ENCODE data around the gene NUCKS1. TPM values are rescaled to one million over a fixed set of nuclear protein-coding genes. Genes with fewer than 3 reads are reported as not detected.

The NUCKS1 gene
- total and polyA plus RNA-seq, 2 of the 13 experiments (the other 11 are each of a cell fraction or from before 2014, with no cell fraction given) = 35.5 to 117 TPM

- peak; percentile 48 for DNase-seq (ENCODE audit: low spot score)
- Histone ChIP-seq H3K4me3 (replicated peaks in 1 of 3; ENCODE audit: insufficient read depth in 1 of 3, low read depth in 2 of 3, low read length in 3 of 3) (no peak overlapping the region; a peak in 1 of 6 replicates), H3K4me1 (ENCODE audit: insufficient read depth, low read length) (peaks cover 78% of the 10 kb centered on the region), H4K20me1 (ENCODE audit: insufficient read depth, low read length) (no peaks in the 10 kb centered on the region), H2AFZ (ENCODE audit: low read length) (no peak overlapping the region), H3K27ac (ENCODE audit: extremely low read length, insufficient read depth, low read length) (peak overlapping the region; percentile 53), H3K9ac (ENCODE audit: insufficient read depth, low read depth, low read length) (no peak overlapping the region), H3K27me3 (ENCODE audit: control insufficient read depth in 1 of 2, insufficient read depth in 2 of 2, low read length in 2 of 2) (no peaks in the 10 kb centered on the region), H3K36me3 (replicated peaks in 1 of 2; ENCODE audit: control insufficient read depth in 1 of 2, insufficient read depth in 2 of 2, low read length in 2 of 2) (no peaks in the 10 kb centered on the region), H3K79me2 (ENCODE audit: insufficient read depth, low read length) (no peaks in the 10 kb centered on the region), H3K4me2 (ENCODE audit: low read depth, low read length) (peak overlapping the region; percentile 28), H3K9me3 (ENCODE audit: low read length) (no peaks in the 10 kb centered on the region)
- CTCF ChIA-PET (ENCODE audit: low intra/inter-chr PET ratio, low total read pairs) = interaction anchor here (1.2 to 4.4 kb wide), 3 partner anchors 45 to 118 kb away, joined by 3 to 83 read pairs (median 7); no protein-coding TSS in a partner anchor
- no TSS peak for BruUV-seq (replicated peaks)
- WGBS (ENCODE audit: low lambda C conversion rate) = 0% methylated on average over 2 of the region's 2 CpGs
- intact Hi-C loops (cut with micrococcal nuclease; ENCODE audit: unreplicated experiment) = loop anchor here (2.0 kb wide), 2 partner anchors 37 to 117 kb away; no protein-coding TSS in a partner anchor
- ATAC-seq = peak; percentile 61
- POLR2A ChIA-PET = interaction anchor here (1.1 to 2.2 kb wide), 5 partner anchors 16 to 77 kb away, joined by 3 to 16 read pairs (median 7); partner anchors contain the start of gene SLC45A3
- FAIRE-seq = no peak
- in situ Hi-C loops (cut with HindIII; ENCODE audit: extremely low pct_ligation_motif_present, low pct_unique_long_range_greater_than_20kb) = no loop called here
- TF ChIP-seq BCL6 (CRISPR knock-in tag; IDR thresholded peaks at IDR 0.05) = peak; percentile 58; the same call in 1 of the 2 replicates
- TF ChIP-seq ZFY (CRISPR knock-in tag; IDR thresholded peaks at IDR 0.05) = no peak
- TF ChIP-seq PHF21A (CRISPR knock-in tag; IDR thresholded peaks at IDR 0.05) = peak; percentile 62; the same call in 1 of the 2 replicates
- no peak for TF ChIP-seq NR0B2 (CRISPR knock-in tag; IDR thresholded peaks at IDR 0.05)
- no peak for TF ChIP-seq ZNF790 (CRISPR knock-in tag; IDR thresholded peaks at IDR 0.05; ENCODE audit: borderline replicate concordance)
- no peak for TF ChIP-seq AKNA (CRISPR knock-in tag; IDR thresholded peaks at IDR 0.05; ENCODE audit: borderline replicate concordance)
- TF ChIP-seq EHMT2 (IDR thresholded peaks at IDR 0.05; ENCODE audit: borderline replicate concordance, low read depth, low read length) = no peak
- peak; percentile 41 for TF ChIP-seq CEBPG (CRISPR knock-in tag; IDR thresholded peaks at IDR 0.05)
- TF ChIP-seq HINFP (CRISPR knock-in tag; IDR thresholded peaks at IDR 0.05; ENCODE audit: low read depth) = no peak
- peak; percentile 69 for TF ChIP-seq FOXO1 (CRISPR knock-in tag; IDR thresholded peaks at IDR 0.05)
- TF ChIP-seq PRDM4 (CRISPR knock-in tag; IDR thresholded peaks at IDR 0.05; ENCODE audit: borderline replicate concordance) = no peak
- no peak for TF ChIP-seq HNRNPH1 (optimal IDR thresholded peaks at IDR 0.05; ENCODE audit: low read depth, low read length)
Observed at GRCh38 chr1:205709640-205710039, 40.3 kb downstream of the NUCKS1 start.

All from HepG2 (cell line).